ENCODE results near the gene CAV1.
A peak's percentile ranks its signal among the peaks of the same experiment; 100 is the strongest.
"Not testable (repeated sequence)": the region's sequence is repeated elsewhere in the genome, so short reads cannot be mapped to it uniquely, and the experiment has no call there.

Gene CAV1, protein sequence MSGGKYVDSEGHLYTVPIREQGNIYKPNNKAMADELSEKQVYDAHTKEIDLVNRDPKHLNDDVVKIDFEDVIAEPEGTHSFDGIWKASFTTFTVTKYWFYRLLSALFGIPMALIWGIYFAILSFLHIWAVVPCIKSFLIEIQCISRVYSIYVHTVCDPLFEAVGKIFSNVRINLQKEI

DNA sequence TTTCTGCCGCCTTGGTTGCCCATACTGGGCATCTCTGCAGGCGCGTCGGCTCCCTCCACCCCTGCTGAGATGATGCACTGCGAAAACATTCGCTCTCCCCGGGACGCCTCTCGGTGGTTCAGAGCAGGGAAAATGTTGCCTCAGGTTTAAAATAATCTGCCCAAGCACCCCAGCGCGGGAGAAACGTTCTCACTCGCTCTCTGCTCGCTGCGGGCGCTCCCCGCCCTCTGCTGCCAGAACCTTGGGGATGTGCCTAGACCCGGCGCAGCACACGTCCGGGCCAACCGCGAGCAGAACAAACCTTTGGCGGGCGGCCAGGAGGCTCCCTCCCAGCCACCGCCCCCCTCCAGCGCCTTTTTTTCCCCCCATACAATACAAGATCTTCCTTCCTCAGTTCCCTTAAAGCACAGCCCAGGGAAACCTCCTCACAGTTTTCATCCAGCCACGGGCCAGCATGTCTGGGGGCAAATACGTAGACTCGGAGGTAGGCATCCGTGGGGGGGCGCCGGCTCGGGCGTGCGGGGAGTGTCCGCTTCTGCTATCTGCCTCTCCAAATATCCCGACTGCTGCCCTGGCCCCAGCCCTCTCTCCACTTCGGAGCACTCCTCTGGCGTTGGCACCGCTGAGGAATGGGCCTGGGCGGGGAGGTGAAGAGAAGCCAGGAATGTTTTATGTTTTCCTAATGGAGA, at the start of gene CAV1:
TSS of gene CAV1 (plus strand) at position 428 of the 689 bp plus-strand sequence. CDS start at position 455, 27 bp downstream.
- TF ChIP-seq, protein P1, sequence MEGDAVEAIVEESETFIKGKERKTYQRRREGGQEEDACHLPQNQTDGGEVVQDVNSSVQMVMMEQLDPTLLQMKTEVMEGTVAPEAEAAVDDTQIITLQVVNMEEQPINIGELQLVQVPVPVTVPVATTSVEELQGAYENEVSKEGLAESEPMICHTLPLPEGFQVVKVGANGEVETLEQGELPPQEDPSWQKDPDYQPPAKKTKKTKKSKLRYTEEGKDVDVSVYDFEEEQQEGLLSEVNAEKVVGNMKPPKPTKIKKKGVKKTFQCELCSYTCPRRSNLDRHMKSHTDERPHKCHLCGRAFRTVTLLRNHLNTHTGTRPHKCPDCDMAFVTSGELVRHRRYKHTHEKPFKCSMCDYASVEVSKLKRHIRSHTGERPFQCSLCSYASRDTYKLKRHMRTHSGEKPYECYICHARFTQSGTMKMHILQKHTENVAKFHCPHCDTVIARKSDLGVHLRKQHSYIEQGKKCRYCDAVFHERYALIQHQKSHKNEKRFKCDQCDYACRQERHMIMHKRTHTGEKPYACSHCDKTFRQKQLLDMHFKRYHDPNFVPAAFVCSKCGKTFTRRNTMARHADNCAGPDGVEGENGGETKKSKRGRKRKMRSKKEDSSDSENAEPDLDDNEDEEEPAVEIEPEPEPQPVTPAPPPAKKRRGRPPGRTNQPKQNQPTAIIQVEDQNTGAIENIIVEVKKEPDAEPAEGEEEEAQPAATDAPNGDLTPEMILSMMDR (IDR thresholded peaks at IDR 0.05; ENCODE audit: low read depth, low read length) = 0 out of 2 replicates have a peak, but pooled peaks have one; percentile 4
- H3K4me3 ChIP-seq (ENCODE audit: low read depth, low read length) = peak within 1 kb of the TSS; percentile 94

DNA sequence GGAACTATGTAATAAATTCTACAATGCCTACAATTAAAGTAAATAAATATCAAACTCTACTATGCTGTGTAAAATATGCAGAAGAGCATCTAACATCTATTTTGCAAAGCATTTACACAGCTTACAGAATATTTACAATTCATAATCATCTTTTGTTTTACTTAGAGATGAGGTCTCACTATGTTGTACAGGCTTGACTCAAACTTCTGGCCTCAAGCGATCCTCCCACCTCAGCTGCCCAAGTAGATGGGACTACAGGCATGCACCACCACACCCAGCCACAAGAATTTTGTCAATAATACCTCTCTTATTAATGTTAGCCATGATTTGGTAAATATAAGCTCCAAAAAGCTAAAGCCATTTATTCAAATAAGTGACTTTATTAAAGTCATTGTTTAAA, 47.2 kb upstream of the CAV1 start:
- TF ChIP-seq, protein P1 (IDR thresholded peaks at IDR 0.05; ENCODE audit: low read depth, low read length) = no peak

DNA sequence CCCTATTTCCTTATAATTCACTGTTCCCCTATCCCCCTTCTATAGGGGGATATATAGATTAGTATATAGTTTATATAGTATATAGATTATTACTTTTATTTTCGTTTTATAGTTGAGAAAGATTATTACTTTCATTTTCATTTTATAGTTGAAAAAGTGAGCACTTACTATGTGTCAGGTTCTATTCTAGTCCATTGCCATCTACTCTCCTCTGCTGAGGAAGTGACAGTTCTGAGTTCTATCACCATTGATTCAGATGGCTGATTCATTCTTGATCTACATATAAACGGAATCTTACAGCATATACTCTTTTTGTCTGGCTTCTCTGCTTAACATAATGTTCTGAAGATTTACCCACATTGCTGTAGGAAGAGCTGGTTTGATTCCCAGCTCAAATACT, 46.0 kb upstream of the CAV1 start:
- TF ChIP-seq, protein P1 (IDR thresholded peaks at IDR 0.05; ENCODE audit: low read depth, low read length) = no peak
- no peak overlapping the region for H3K4me3 ChIP-seq (ENCODE audit: low read depth, low read length)

More for the DNA sequence above, 47.2 kb upstream of the CAV1 start:
- H3K4me3 ChIP-seq (ENCODE audit: low read depth, low read length) = no peak overlapping the region

DNA sequence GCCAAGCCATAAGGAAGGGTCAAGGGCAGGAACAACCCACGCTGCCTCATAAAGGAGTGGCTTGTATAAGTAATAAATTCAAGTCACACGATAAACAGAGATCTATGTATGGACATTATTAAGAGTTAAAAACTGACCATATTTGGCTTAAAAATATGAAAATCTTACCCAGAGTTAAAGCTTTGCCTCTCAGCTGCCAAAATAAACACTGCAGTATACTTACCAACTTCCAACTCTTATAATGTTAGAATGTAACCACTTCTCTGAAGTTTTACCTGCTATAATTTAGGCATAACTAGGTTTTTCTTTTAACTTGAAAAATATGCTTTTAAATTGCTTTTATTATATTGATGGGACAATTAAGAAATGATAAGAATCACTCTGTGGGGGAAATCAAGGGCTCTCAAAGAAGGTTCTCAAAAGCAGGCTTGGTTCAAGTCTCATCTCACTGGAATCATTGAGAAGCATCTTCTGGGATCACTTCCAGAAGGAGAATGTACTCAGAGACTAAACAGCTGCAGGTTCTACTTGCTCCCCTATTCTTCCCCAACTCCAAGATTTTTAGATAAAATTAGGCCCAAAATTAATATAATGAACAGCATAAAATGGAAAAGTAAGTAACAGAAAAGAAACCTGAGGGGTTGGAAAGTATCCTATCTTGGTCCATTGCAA, 41.4 kb upstream of the CAV1 start:
- no peak overlapping the region for H3K4me3 ChIP-seq (ENCODE audit: low read depth, low read length)
- TF ChIP-seq, protein P1 (IDR thresholded peaks at IDR 0.05; ENCODE audit: low read depth, low read length) = no peak

DNA sequence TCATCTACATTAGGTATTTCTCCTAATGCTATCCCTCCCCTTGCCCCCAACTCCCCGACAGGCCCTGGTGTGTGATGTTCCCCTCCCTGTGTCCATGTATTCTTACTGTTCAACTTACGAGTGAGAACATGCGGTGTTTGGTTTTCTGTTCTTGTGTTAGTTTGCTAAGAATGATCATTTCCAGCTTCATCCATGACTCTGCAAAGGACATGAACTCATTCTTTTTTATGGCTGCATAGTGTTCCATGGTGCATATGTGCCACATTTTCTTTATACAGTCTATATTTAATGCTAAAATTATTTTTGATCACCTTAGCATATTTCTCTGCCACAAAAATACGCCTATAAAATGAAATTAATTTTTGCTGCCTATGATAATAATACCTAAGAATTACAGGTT, 40.4 kb upstream of the CAV1 start:
- not testable (repeated sequence) for H3K4me3 ChIP-seq (ENCODE audit: low read depth, low read length)

DNA sequence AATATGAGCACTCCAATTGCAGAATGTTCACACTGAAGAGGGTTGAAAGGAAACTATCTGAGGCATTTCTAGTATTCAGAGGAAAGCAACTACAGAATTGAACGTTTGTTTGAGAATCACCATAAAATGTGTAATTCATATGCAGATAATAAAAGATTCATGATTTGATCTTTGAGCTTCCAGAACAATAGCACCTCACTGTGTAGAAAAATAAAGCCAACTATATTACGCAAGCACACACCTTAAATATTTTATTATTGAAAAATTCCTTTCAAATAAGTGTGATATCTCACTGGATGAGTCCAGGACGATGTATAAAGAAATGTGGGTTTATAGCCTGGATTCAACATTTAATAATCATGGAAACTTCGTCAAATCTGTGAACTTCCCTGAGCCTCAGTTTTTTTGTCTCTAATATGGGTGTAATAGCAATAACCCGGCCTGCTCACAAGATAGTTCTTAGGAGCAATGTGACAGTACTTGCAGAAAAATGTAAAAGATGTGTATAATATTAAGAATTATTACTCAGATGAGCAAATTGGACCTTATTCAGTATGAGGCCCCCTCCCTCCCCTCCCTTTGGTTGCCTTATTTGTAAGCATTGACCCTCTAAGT, 36.8 kb upstream of the CAV1 start:
- TF ChIP-seq, protein P1 (IDR thresholded peaks at IDR 0.05; ENCODE audit: low read depth, low read length) = no peak
- no peak overlapping the region for H3K4me3 ChIP-seq (ENCODE audit: low read depth, low read length)

DNA sequence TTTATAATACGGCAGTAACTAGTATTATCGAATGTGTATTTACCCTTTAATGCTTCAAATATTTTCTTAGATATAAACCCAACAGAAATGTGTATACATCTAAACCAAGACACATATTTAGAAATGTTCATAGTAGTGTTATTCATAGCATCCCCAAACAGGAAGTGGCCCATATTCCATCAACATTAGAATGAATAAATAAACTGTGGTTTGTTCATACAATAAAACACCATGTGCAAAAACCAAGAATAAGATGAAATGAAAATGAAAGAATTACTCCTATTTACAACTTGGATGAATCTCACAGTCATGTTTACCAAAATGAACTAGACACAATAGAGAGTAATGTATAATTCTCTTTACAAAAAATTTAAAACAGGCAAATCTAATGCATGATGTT, 34.5 kb upstream of the CAV1 start:
- no peak overlapping the region for H3K4me3 ChIP-seq (ENCODE audit: low read depth, low read length)
- TF ChIP-seq, protein P1 (IDR thresholded peaks at IDR 0.05; ENCODE audit: low read depth, low read length) = no peak

All from WI38 (cell line).